Fibroblast of mammary gland (primary cell): Measurements from ENCODE around the gene ANKRD28.

Experiments
- DNase-seq: peaks from one replicate; pipeline ENCODE4 v3.0.0-alpha.2; 2010; ENCODE audit warnings: low read depth
- H3K4me3 ChIP-seq: 2 replicates; pipeline ENCODE4 v1.5.1; 2011; ENCODE audit warnings: low read depth, mild to moderate bottlenecking, low read length, moderate library complexity; ENCODE audit not compliant: control insufficient read depth
- CTCF ChIP-seq: conservative IDR thresholded peaks from 2 replicates; pipeline ENCODE4 v1.5.1; 2011; ENCODE audit warnings: low read depth, low read length, inconsistent platforms; ENCODE audit not compliant: control insufficient read depth, insufficient read depth

ANKRD28 gene

GRCh38 chr3:15723624-15723884 is 74.2 kb downstream of the ANKRD28 start:
- no peak for DNase-seq
- no peak for TF ChIP-seq CTCF
- no peak overlapping the region for H3K4me3 ChIP-seq

GRCh38 chr3:15722877-15723623 is 74.7 kb downstream of the ANKRD28 start:
- H3K4me3 ChIP-seq: no peak overlapping the region
- TF ChIP-seq CTCF: no peak
- no peak for DNase-seq

- DNase-seq: no peak
- no peak for TF ChIP-seq CTCF
- H3K4me3 ChIP-seq: no peak overlapping the region
These were observed 81.6 kb downstream of the ANKRD28 start for GRCh38 chr3:15716178-15716577.

GRCh38 chr3:15714448-15714847 is 83.3 kb downstream of the ANKRD28 start:
- no peak for TF ChIP-seq CTCF
- DNase-seq: no peak
- no peak overlapping the region for H3K4me3 ChIP-seq

GRCh38 chr3:15713364-15713763 is 84.4 kb downstream of the ANKRD28 start:
- no peak for TF ChIP-seq CTCF
- no peak for DNase-seq

GRCh38 chr3:15711281-15711680 is 86.5 kb downstream of the ANKRD28 start:
- DNase-seq: no peak
- no peak for TF ChIP-seq CTCF
- H3K4me3 ChIP-seq: no peak overlapping the region

More at GRCh38 chr3:15713364-15713763, 84.4 kb downstream of the ANKRD28 start:
- H3K4me3 ChIP-seq: no peak overlapping the region
